ENCODE measurements around the gene MSRB1. TPM values are rescaled to one million over a fixed set of nuclear protein-coding genes. Genes with fewer than 3 reads are reported as not detected.
A peak's percentile ranks its signal among the peaks of the same experiment; 100 is the strongest.

MSRB1 gene
- total and polyA plus RNA-seq, 8 donors = 29.7 to 94.4 (median 57.0) TPM

GRCh38 chr16:1990351-1991134 lies 47.5 kb upstream of the MSRB1 start:
- Histone ChIP-seq H3K4me3 (peak overlapping the region in 2 of 4 donors; percentile 21 to 36), H3K27ac (no peak overlapping the region), H3K36me3 (peaks cover 0 to 3% (median 0%) of the 10 kb centered on the region in 3 donors), H3K4me1 (peaks cover 10 to 17% (median 14%) of the 10 kb centered on the region in 3 donors), H3K27me3 (peaks cover 0 to 11% (median 0%) of the 10 kb centered on the region in 4 donors), H3K9me3 (no peaks in the 10 kb centered on the region)
- intact Hi-C loops (cut with DNase I) = no loop called here
- peak in 3 of 6 donors; percentile 80 to 86 (median 80) for DNase-seq
- 11% methylated on average over 39 to 50 of the region's 50 CpGs for WGBS, 2 donors
- TF ChIP-seq CTCF (IDR thresholded peaks at IDR 0.05) = no peak
- ATAC-seq = peak; percentile 10 to 48 (median 34)
- no peak for FAIRE-seq

GRCh38 chr16:1990101-1990350 lies 47.0 kb upstream of the MSRB1 start:
- no peak for FAIRE-seq
- H3K27me3 ChIP-seq = peaks cover 0 to 11% (median 0%) of the 10 kb centered on the region in 4 donors
- H3K36me3 ChIP-seq = peaks cover 0 to 3% (median 0%) of the 10 kb centered on the region in 3 donors
- no peaks in the 10 kb centered on the region for H3K9me3 ChIP-seq
- no peak overlapping the region for H3K27ac ChIP-seq
- intact Hi-C loops (cut with DNase I) = no loop called here
- DNase-seq = peak in 1 of 6 donors; percentile 80
- TF ChIP-seq CTCF (IDR thresholded peaks at IDR 0.05) = no peak
- H3K4me3 ChIP-seq = peak overlapping the region in 2 of 4 donors; percentile 21 to 36
- no peak for ATAC-seq
- peaks cover 14 to 23% (median 14%) of the 10 kb centered on the region in 3 donors for H3K4me1 ChIP-seq
- WGBS, 2 donors = 0 to 1% methylated on average over 7 to 25 of the region's 25 CpGs

GRCh38 chr16:1989209-1990100 lies 46.5 kb upstream of the MSRB1 start, which contains the start of gene SYNGR3:
SYNGR3 (plus strand) TSS chr16:1989970; CDS start chr16:1990103, 133 bp downstream.
- WGBS, 2 donors = 4 to 5% methylated on average over 22 to 67 of the region's 67 CpGs
- FAIRE-seq = no peak
- Histone ChIP-seq H3K27me3 (peaks cover 0 to 11% (median 0%) of the 10 kb centered on the region in 4 donors), H3K9me3 (no peaks in the 10 kb centered on the region), H3K36me3 (peaks cover 0 to 3% (median 0%) of the 10 kb centered on the region in 3 donors), H3K27ac (no peak within 1 kb of the TSS), H3K4me1 (peaks cover 14 to 27% (median 18%) of the 10 kb centered on the region in 3 donors), H3K4me3 (peak within 1 kb of the TSS in 2 of 4 donors; percentile 21 to 36)
- peak in 2 of 6 donors; percentile 63 to 77 for DNase-seq
- no peak for TF ChIP-seq CTCF (IDR thresholded peaks at IDR 0.05)
- intact Hi-C loops (cut with DNase I) = no loop called here
- ATAC-seq = peak in 1 of 4 donors; percentile 36

GRCh38 chr16:1987198-1987597 lies 44.2 kb upstream of the MSRB1 start:
- Histone ChIP-seq H3K4me1 (peaks cover 14 to 27% (median 22%) of the 10 kb centered on the region in 3 donors), H3K27ac (no peak overlapping the region), H3K9me3 (no peaks in the 10 kb centered on the region), H3K36me3 (peaks cover 0 to 3% (median 0%) of the 10 kb centered on the region in 3 donors), H3K27me3 (peaks cover 0 to 11% (median 0%) of the 10 kb centered on the region in 4 donors), H3K4me3 (no peak overlapping the region)
- intact Hi-C loops (cut with DNase I) = no loop called here
- no peak for TF ChIP-seq CTCF (IDR thresholded peaks at IDR 0.05)
- ATAC-seq (no peak), DNase-seq (peak in 1 of 6 donors; percentile 77), FAIRE-seq (no peak)
- WGBS, 2 donors = 92 to 95% methylated on average over 10 of the region's 10 CpGs
